MG63 (cell line): ENCODE measurements around the gene EMC9. TPM values are rescaled to one million over a fixed set of nuclear protein-coding genes. Genes with fewer than 3 reads are reported as not detected.

ENCODE experiments used
- DNase-seq: peaks from one replicate; pipeline ENCODE4 v3.0.0-alpha.2; 2020
- H3K27me3 ChIP-seq: fragments of 250-450 bp; sonication (Bioruptor Pico); 2 replicates; pipeline ENCODE4 v1.5.1; 2020; ENCODE audit warnings: mild to moderate bottlenecking, moderate library complexity
- H3K36me3 ChIP-seq: fragments of 250-450 bp; sonication (Bioruptor Pico); 2 replicates; pipeline ENCODE4 v1.5.1; 2020; ENCODE audit warnings: mild to moderate bottlenecking, moderate library complexity
- H3K4me3 ChIP-seq: fragments of 250-450 bp; sonication (Bioruptor Pico); 2 replicates; pipeline ENCODE4 v1.5.1; 2020; ENCODE audit warnings: mild to moderate bottlenecking, moderate library complexity
- H3K9me3 ChIP-seq: fragments of 250-450 bp; sonication (Bioruptor Pico); 2 replicates; pipeline ENCODE4 v1.5.1; 2020; ENCODE audit warnings: mild to moderate bottlenecking, moderate library complexity
- total RNA-seq: library from RNA; depleted of rRNA; stranded (reverse); fragments of >200 nt; shearing (Covaris generic); gene quantifications from 2 replicates; pipeline ENCODE4 v1.2.3, GENCODE V29; 2014; ENCODE audit warnings: low replicate concordance

The EMC9 gene
- total RNA-seq, 1 experiment from 2014 or later, result 15.7 TPM

GRCh38 chr14:24159777-24160498, 18.5 kb upstream of the EMC9 start:
- Histone ChIP-seq H3K9me3 (no peaks in the 10 kb centered on the region), H3K36me3 (peaks cover 37% of the 10 kb centered on the region), H3K27me3 (no peaks in the 10 kb centered on the region), H3K4me3 (no peak overlapping the region)
- no peak for DNase-seq

GRCh38 chr14:24157331-24157730, 15.9 kb upstream of the EMC9 start:
- no peaks in the 10 kb centered on the region for H3K27me3 ChIP-seq
- no peak for DNase-seq
- peaks cover 28% of the 10 kb centered on the region for H3K36me3 ChIP-seq
- no peak overlapping the region for H3K4me3 ChIP-seq
- no peaks in the 10 kb centered on the region for H3K9me3 ChIP-seq

- no peak for DNase-seq
- Histone ChIP-seq H3K4me3 (no peak overlapping the region), H3K27me3 (no peaks in the 10 kb centered on the region), H3K36me3 (peaks cover 23% of the 10 kb centered on the region), H3K9me3 (no peaks in the 10 kb centered on the region)
Measured at GRCh38 chr14:24156840-24157239, 15.4 kb upstream of the EMC9 start.

GRCh38 chr14:24155100-24155499, 13.7 kb upstream of the EMC9 start:
- H3K9me3 ChIP-seq, result no peaks in the 10 kb centered on the region

GRCh38 chr14:24151404-24152080, 10.2 kb upstream of the EMC9 start:
- H3K36me3 ChIP-seq, result peaks cover 31% of the 10 kb centered on the region
- DNase-seq, result no peak
- no peaks in the 10 kb centered on the region for H3K9me3 ChIP-seq
- no peaks in the 10 kb centered on the region for H3K27me3 ChIP-seq
- no peak overlapping the region for H3K4me3 ChIP-seq

More at GRCh38 chr14:24155100-24155499, 13.7 kb upstream of the EMC9 start:
- no peaks in the 10 kb centered on the region for H3K27me3 ChIP-seq
- H3K4me3 ChIP-seq, result no peak overlapping the region
- H3K36me3 ChIP-seq, result peaks cover 20% of the 10 kb centered on the region
- no peak for DNase-seq

- peaks cover 31% of the 10 kb centered on the region for H3K36me3 ChIP-seq
- no peak for DNase-seq
Measured at GRCh38 chr14:24150993-24151392, 9.6 kb upstream of the EMC9 start.

GRCh38 chr14:24150567-24150966, 9.2 kb upstream of the EMC9 start:
- Histone ChIP-seq H3K36me3 (peaks cover 29% of the 10 kb centered on the region), H3K27me3 (no peaks in the 10 kb centered on the region), H3K4me3 (no peak overlapping the region), H3K9me3 (no peaks in the 10 kb centered on the region)
- DNase-seq, result no peak

More at GRCh38 chr14:24150993-24151392, 9.6 kb upstream of the EMC9 start:
- H3K9me3 ChIP-seq, result no peaks in the 10 kb centered on the region
- H3K4me3 ChIP-seq, result no peak overlapping the region
- H3K27me3 ChIP-seq, result no peaks in the 10 kb centered on the region

- Histone ChIP-seq H3K4me3 (no peak overlapping the region), H3K27me3 (no peaks in the 10 kb centered on the region), H3K9me3 (no peaks in the 10 kb centered on the region), H3K36me3 (peaks cover 25% of the 10 kb centered on the region)
- DNase-seq, result no peak
Measured at GRCh38 chr14:24150061-24150460, 8.7 kb upstream of the EMC9 start.

GRCh38 chr14:24149302-24149969, 8.0 kb upstream of the EMC9 start:
- Histone ChIP-seq H3K9me3 (no peaks in the 10 kb centered on the region), H3K36me3 (peaks cover 27% of the 10 kb centered on the region), H3K27me3 (no peaks in the 10 kb centered on the region), H3K4me3 (no peak overlapping the region)
- no peak for DNase-seq

- peaks cover 32% of the 10 kb centered on the region for H3K36me3 ChIP-seq
- H3K9me3 ChIP-seq, result no peaks in the 10 kb centered on the region
- peak overlapping the region; percentile 94 for H3K4me3 ChIP-seq
- H3K27me3 ChIP-seq, result no peaks in the 10 kb centered on the region
- no peak for DNase-seq
Measured at GRCh38 chr14:24147761-24148428, 6.5 kb upstream of the EMC9 start.

GRCh38 chr14:24146978-24147760, 5.8 kb upstream of the EMC9 start, which contains the start of gene RNF31:
RNF31 (plus strand) TSS chr14:24147498; CDS start chr14:24147699, 201 bp downstream.
- H3K27me3 ChIP-seq, result no peaks in the 10 kb centered on the region
- peak; percentile 94 for DNase-seq
- peak within 1 kb of the TSS; percentile 94 for H3K4me3 ChIP-seq
- H3K9me3 ChIP-seq, result no peaks in the 10 kb centered on the region
- peaks cover 35% of the 10 kb centered on the region for H3K36me3 ChIP-seq

GRCh38 chr14:24146453-24146977, 5.1 kb upstream of the EMC9 start, which contains the start of gene PSME2:
PSME2 (minus strand) TSS chr14:24146610; CDS start chr14:24146581, 29 bp downstream.
- Histone ChIP-seq H3K27me3 (no peaks in the 10 kb centered on the region), H3K36me3 (peaks cover 35% of the 10 kb centered on the region), H3K9me3 (no peaks in the 10 kb centered on the region), H3K4me3 (peak within 1 kb of the TSS; percentile 94)
- peak; percentile 97 for DNase-seq

GRCh38 chr14:24145690-24146452, 4.5 kb upstream of the EMC9 start:
- H3K9me3 ChIP-seq, result no peaks in the 10 kb centered on the region
- no peaks in the 10 kb centered on the region for H3K27me3 ChIP-seq
- H3K36me3 ChIP-seq, result peaks cover 32% of the 10 kb centered on the region
- peak overlapping the region; percentile 94 for H3K4me3 ChIP-seq
- no peak for DNase-seq

GRCh38 chr14:24145219-24145618, 3.8 kb upstream of the EMC9 start:
- Histone ChIP-seq H3K36me3 (peaks cover 29% of the 10 kb centered on the region), H3K9me3 (no peaks in the 10 kb centered on the region), H3K27me3 (no peaks in the 10 kb centered on the region), H3K4me3 (no peak overlapping the region; the same call in 1 of the 2 replicates)
- DNase-seq, result no peak

- no peak overlapping the region for H3K4me3 ChIP-seq
- no peak for DNase-seq
- no peaks in the 10 kb centered on the region for H3K9me3 ChIP-seq
- H3K27me3 ChIP-seq, result no peaks in the 10 kb centered on the region
- H3K36me3 ChIP-seq, result peaks cover 27% of the 10 kb centered on the region
Measured at GRCh38 chr14:24144451-24144850, 3.1 kb upstream of the EMC9 start.
